ENCODE data around the gene C11orf98. TPM values are rescaled to one million over a fixed set of nuclear protein-coding genes. Genes with fewer than 3 reads are reported as not detected.
"Not testable (repeated sequence)": the region's sequence is repeated elsewhere in the genome, so short reads cannot be mapped to it uniquely, and the experiment has no call there.

The C11orf98 gene
- total RNA-seq, 4 donors from 2014 or later, result 12.5 to 53.7 (median 37.7) TPM

- Histone ChIP-seq H3K36me3 (no peaks in the 10 kb centered on the region), H3K9me3 (no peaks in the 10 kb centered on the region), H3K27ac (peak overlapping the region; percentile 85 to 92 (median 90)), H3K4me1 (peaks cover 29 to 40% (median 34%) of the 10 kb centered on the region in 4 donors), H3K27me3 (no peaks in the 10 kb centered on the region), H3K4me3 (peak overlapping the region; percentile 37 to 70 (median 64))
- intact Hi-C loops (cut with DNase I; ENCODE audit: low total_unique reads) (no loop called here), in situ Hi-C loops (cut with MboI; ENCODE audit: low pct_ligation_motif_present in 1 of 4, low pct_unique_long_range_greater_than_20kb in 1 of 4, low sequenced_read_pairs in 3 of 4) (no loop called here)
- WGBS, 2 donors (ENCODE audit: low coverage in 1 of 2), result 48% methylated on average over 7 of the region's 7 CpGs; no CpG with 5 or more reads in 1 of the 2 donors
- no peak for DNase-seq
- TF ChIP-seq, protein P1, sequence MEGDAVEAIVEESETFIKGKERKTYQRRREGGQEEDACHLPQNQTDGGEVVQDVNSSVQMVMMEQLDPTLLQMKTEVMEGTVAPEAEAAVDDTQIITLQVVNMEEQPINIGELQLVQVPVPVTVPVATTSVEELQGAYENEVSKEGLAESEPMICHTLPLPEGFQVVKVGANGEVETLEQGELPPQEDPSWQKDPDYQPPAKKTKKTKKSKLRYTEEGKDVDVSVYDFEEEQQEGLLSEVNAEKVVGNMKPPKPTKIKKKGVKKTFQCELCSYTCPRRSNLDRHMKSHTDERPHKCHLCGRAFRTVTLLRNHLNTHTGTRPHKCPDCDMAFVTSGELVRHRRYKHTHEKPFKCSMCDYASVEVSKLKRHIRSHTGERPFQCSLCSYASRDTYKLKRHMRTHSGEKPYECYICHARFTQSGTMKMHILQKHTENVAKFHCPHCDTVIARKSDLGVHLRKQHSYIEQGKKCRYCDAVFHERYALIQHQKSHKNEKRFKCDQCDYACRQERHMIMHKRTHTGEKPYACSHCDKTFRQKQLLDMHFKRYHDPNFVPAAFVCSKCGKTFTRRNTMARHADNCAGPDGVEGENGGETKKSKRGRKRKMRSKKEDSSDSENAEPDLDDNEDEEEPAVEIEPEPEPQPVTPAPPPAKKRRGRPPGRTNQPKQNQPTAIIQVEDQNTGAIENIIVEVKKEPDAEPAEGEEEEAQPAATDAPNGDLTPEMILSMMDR (IDR thresholded peaks at IDR 0.05), result peak in 2 of 5 experiments; percentile 24 to 33
- TF ChIP-seq POLR2A (IDR thresholded peaks at IDR 0.05) (no peak), POLR2AphosphoS5 (IDR thresholded peaks at IDR 0.05) (no peak), EP300 (IDR thresholded peaks at IDR 0.05; ENCODE audit: low read depth) (no peak)
Observed at GRCh38 chr11:62705413-62705812, 40.4 kb upstream of the C11orf98 start.

DNA sequence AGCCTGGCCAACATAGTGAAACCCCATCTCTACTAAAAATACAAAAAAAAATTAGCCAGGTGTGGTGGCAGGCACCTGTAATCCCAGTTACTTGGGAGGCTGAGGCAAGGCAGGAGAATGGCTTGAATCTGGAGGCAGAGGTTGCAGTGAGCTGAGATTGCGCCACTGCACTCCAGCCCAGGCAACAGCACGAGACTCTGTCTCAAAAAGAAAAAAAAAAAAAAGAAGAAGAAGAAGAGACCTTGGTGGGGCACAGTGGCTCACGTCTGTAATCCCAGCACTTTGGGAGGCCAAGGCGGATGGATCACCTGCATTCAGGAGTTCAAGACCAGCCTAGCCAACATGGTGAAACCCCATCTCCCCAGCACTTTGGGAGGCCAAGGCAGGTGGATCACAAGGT is 38.9 kb upstream of the C11orf98 start:
- in situ Hi-C loops (cut with MboI; ENCODE audit: low pct_ligation_motif_present in 1 of 4, low pct_unique_long_range_greater_than_20kb in 1 of 4, low sequenced_read_pairs in 3 of 4); H3K4me3 ChIP-seq; H3K9me3 ChIP-seq; intact Hi-C loops (cut with DNase I; ENCODE audit: low total_unique reads); DNase-seq; H3K27me3 ChIP-seq; H3K27ac ChIP-seq; H3K36me3 ChIP-seq: not testable (repeated sequence)
- H3K4me1 ChIP-seq, result peaks cover 22 to 31% (median 27%) of the 10 kb centered on the region in 4 donors
- 80 to 92% methylated on average over 2 to 4 of the region's 4 CpGs for WGBS, 2 donors (ENCODE audit: low coverage in 1 of 2)

GRCh38 chr11:62702246-62702645 is 37.2 kb upstream of the C11orf98 start:
- intact Hi-C loops (cut with DNase I; ENCODE audit: low total_unique reads) (no loop called here), in situ Hi-C loops (cut with MboI; ENCODE audit: low pct_ligation_motif_present in 1 of 4, low pct_unique_long_range_greater_than_20kb in 1 of 4, low sequenced_read_pairs in 3 of 4) (no loop called here)
- H3K36me3 ChIP-seq, result no peaks in the 10 kb centered on the region
- 80 to 85% methylated on average over 1 to 11 of the region's 11 CpGs for WGBS, 2 donors (ENCODE audit: low coverage in 1 of 2)
- H3K4me1 ChIP-seq, result peaks cover 16 to 22% (median 19%) of the 10 kb centered on the region in 4 donors
- TF ChIP-seq POLR2A (IDR thresholded peaks at IDR 0.05) (no peak), POLR2AphosphoS5 (IDR thresholded peaks at IDR 0.05) (no peak), EP300 (IDR thresholded peaks at IDR 0.05; ENCODE audit: low read depth) (no peak)
- TF ChIP-seq, protein P1 (IDR thresholded peaks at IDR 0.05), result no peak
- DNase-seq, result no peak
- H3K9me3 ChIP-seq, result no peaks in the 10 kb centered on the region
- H3K27me3 ChIP-seq, result no peaks in the 10 kb centered on the region
- H3K4me3 ChIP-seq, result no peak overlapping the region
- H3K27ac ChIP-seq, result no peak overlapping the region

DNA sequence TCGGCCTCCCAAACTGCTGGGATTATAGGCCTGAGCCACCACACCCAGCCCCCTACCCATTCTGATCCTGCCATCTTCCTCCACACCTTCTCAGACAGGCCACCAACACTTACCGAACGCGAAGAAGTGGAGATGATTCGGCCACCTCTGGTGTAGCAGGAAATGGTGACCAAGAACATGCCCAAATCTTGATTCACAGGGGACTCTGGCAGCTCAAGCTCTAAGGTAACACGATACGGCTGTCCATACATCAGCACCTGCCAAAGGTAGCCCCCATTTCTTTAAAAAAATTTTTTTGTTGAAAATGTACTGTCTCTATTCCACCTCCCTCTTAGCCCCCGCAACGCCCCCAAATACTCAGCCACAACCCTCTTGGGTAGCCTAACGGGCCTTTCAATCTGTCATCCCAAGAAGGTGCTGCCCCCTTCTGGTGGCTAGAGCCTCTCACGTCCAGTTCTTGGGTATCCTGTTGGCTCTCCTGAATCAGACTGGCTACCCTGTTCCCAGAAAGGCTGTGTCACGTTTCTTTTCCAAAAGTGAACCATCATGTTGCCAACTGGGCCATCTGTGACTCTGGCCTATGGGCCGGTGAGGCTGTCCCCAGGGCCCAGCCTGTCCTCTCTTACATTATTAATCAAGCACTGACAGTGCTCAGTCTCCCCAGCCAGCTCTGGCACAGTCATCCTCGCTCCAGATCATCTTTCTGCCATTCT is 29.6 kb upstream of the C11orf98 start:
- 48 to 50% methylated on average over 2 to 14 of the region's 14 CpGs for WGBS, 2 donors (ENCODE audit: low coverage in 1 of 2)
- peaks cover 0 to 7% (median 0%) of the 10 kb centered on the region in 4 donors for H3K4me1 ChIP-seq
- H3K36me3 ChIP-seq, result peaks cover 0 to 23% (median 9%) of the 10 kb centered on the region in 4 donors
- intact Hi-C loops (cut with DNase I; ENCODE audit: low total_unique reads), result no loop called here
- in situ Hi-C loops (cut with MboI; ENCODE audit: low pct_ligation_motif_present in 1 of 4, low pct_unique_long_range_greater_than_20kb in 1 of 4, low sequenced_read_pairs in 3 of 4), result loop anchor here in 3 of 4 donors (10.0 to 25.0 kb wide), 4 partner anchors 100 to 307 kb away; partner anchors contain the start of genes SCGB1A1 (in 1 of the 3) and TUT1 (in 1 of the 3)
- no peak overlapping the region for H3K4me3 ChIP-seq
- H3K27me3 ChIP-seq, result no peaks in the 10 kb centered on the region
- H3K9me3 ChIP-seq, result no peaks in the 10 kb centered on the region
- TF ChIP-seq POLR2A (IDR thresholded peaks at IDR 0.05) (no peak), EP300 (IDR thresholded peaks at IDR 0.05; ENCODE audit: low read depth) (no peak), POLR2AphosphoS5 (IDR thresholded peaks at IDR 0.05) (no peak)
- TF ChIP-seq, protein P1 (IDR thresholded peaks at IDR 0.05), result peak; percentile 64 to 85 (median 83)
- H3K27ac ChIP-seq, result no peak overlapping the region
- DNase-seq, result peak; percentile 85

DNA sequence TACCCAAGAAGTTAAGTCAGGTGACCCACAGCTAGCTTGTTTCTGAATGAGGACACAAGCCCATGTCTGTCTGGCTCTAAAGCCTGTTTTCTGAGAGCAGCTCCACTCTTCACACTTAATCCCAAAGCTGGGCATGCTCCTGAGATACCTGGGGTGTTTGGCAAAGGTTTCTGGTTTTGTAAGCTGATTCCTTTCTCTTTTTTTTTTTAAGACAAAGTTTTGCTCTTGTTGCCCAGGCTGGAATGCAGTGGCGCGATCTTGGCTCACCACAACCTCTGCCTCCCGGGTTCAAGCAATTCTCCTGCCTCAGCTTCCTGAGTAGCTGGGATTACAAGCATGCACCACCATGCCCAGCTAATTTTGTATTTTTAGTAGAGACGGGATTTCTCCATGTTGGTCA is 28.6 kb upstream of the C11orf98 start:
- 73 to 86% methylated on average over 4 of the region's 4 CpGs for WGBS, 2 donors (ENCODE audit: low coverage in 1 of 2)
- intact Hi-C loops (cut with DNase I; ENCODE audit: low total_unique reads); H3K4me1 ChIP-seq; H3K9me3 ChIP-seq; H3K27ac ChIP-seq; H3K4me3 ChIP-seq; DNase-seq; H3K27me3 ChIP-seq: not testable (repeated sequence)
- in situ Hi-C loops (cut with MboI; ENCODE audit: low pct_ligation_motif_present in 1 of 4, low pct_unique_long_range_greater_than_20kb in 1 of 4, low sequenced_read_pairs in 3 of 4), result loop anchor here in 3 of 4 donors (10.0 to 25.0 kb wide), 4 partner anchors 99 to 306 kb away; partner anchors contain the start of genes SCGB1A1 (in 1 of the 3) and TUT1 (in 1 of the 3)
- H3K36me3 ChIP-seq, result peaks cover 0 to 23% (median 9%) of the 10 kb centered on the region in 4 donors

Data from transverse colon (tissue), 4 donors.